UCSD-AML1 (cell line): Measurements from ENCODE around the gene ATP7B.
"Not testable (repeated sequence)": the region's sequence is repeated elsewhere in the genome, so short reads cannot be mapped to it uniquely, and the experiment has no call there.

Experiments
- DNase-seq: peaks from one replicate; lab custom pipeline; 2025; ENCODE audit not compliant: unreplicated experiment; lab: John Stamatoyannopoulos, UW

The ATP7B gene

GRCh38 chr13:51924756-51925544, 86.3 kb downstream of the ATP7B start:
- DNase-seq, result no peak

- no peak for DNase-seq
Measured at GRCh38 chr13:51923983-51924539, 87.2 kb downstream of the ATP7B start.

GRCh38 chr13:51922771-51923480, 88.3 kb downstream of the ATP7B start:
- no peak for DNase-seq

- DNase-seq, result no peak
Measured at GRCh38 chr13:51921790-51922740, 89.2 kb downstream of the ATP7B start.

- no peak for DNase-seq
Measured at GRCh38 chr13:51920786-51921185, 90.5 kb downstream of the ATP7B start.

- DNase-seq, result no peak
Measured at GRCh38 chr13:51920267-51920666, 91.0 kb downstream of the ATP7B start.

GRCh38 chr13:51919531-51919930, 91.7 kb downstream of the ATP7B start:
- DNase-seq, result no peak

GRCh38 chr13:51916962-51917361, 94.3 kb downstream of the ATP7B start:
- no peak for DNase-seq

GRCh38 chr13:51916051-51916818, 95.0 kb downstream of the ATP7B start:
- DNase-seq, result no peak

GRCh38 chr13:51914137-51914493, 97.1 kb downstream of the ATP7B start:
- no peak for DNase-seq

GRCh38 chr13:51913421-51914136, 97.7 kb downstream of the ATP7B start:
- DNase-seq, result no peak

- DNase-seq, result no peak
Measured at GRCh38 chr13:51912511-51913225, 98.6 kb downstream of the ATP7B start.

- DNase-seq, result no peak
Measured at GRCh38 chr13:51912091-51912490, 99.2 kb downstream of the ATP7B start.

- DNase-seq, result no peak
Measured at GRCh38 chr13:51910508-51910907, 100.7 kb downstream of the ATP7B start.

- DNase-seq, result not testable (repeated sequence)
Measured at GRCh38 chr13:51909265-51909664, 102.0 kb downstream of the ATP7B start.

- DNase-seq, result no peak
Measured at GRCh38 chr13:51907040-51907732, 104.1 kb downstream of the ATP7B start.

GRCh38 chr13:51906581-51906980, 104.7 kb downstream of the ATP7B start:
- no peak for DNase-seq

GRCh38 chr13:51905787-51906186, 105.5 kb downstream of the ATP7B start:
- DNase-seq, result no peak
